HG03196 (cell line): Measurements from ENCODE around the gene CFB.

Source experiments
- ATAC-seq: cut with Tn5 transposase; IDR thresholded peaks from one replicate; pipeline ENCODE4 v1.9.1; 2021; ENCODE audit not compliant: unreplicated experiment

The CFB gene

DNA sequence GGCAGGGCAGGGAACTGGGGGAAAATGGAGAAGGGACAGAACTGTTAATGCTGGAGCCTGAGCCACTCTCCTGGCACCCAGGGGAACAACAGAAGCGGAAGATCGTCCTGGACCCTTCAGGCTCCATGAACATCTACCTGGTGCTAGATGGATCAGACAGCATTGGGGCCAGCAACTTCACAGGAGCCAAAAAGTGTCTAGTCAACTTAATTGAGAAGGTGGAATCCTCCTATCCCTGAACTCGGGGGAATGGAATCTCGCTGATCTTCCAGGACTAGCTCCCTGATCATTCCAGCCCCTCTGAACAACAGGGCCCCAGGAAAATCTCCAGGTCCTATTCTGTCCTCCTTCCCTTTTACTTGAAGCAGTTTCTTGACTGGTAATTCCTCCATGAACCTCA lies 2.0 kb downstream of the CFB start:
- no peak for ATAC-seq

DNA sequence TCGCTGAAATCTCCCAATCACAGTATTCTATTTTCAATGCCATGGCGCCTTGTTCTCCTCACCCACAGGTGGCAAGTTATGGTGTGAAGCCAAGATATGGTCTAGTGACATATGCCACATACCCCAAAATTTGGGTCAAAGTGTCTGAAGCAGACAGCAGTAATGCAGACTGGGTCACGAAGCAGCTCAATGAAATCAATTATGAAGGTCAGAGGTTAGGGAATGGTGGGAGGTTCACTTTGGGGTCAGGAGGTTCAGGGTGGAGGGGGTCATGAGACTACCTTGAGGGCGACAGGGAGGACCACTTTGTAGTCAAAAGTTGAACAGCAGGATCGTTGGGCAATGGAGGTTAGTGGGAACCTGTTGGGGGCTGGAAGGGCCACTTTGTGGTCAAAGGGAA lies 2.4 kb downstream of the CFB start:
- ATAC-seq, result no peak

DNA sequence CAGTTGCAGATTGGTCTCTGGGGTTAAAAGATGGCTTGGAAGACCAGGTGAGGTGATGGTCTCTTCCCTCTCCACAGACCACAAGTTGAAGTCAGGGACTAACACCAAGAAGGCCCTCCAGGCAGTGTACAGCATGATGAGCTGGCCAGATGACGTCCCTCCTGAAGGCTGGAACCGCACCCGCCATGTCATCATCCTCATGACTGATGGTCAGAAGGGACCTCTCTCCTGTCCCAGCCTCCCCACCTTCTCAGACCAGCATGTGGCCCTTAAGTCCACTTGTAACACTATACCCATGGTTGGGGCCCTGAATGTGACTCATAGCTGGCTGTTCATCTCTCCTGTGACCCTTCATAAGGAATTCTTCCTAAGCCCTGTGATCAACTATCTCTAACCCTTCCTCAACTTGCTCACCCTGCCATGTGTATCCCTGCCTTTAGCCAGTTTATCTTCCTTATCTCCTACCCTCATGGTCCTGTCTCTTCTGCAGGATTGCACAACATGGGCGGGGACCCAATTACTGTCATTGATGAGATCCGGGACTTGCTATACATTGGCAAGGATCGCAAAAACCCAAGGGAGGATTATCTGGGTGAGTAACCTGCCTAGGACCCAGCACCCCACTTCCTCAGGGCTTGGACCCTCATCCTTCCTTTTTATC lies 3.0 kb downstream of the CFB start:
- ATAC-seq, result no peak

DNA sequence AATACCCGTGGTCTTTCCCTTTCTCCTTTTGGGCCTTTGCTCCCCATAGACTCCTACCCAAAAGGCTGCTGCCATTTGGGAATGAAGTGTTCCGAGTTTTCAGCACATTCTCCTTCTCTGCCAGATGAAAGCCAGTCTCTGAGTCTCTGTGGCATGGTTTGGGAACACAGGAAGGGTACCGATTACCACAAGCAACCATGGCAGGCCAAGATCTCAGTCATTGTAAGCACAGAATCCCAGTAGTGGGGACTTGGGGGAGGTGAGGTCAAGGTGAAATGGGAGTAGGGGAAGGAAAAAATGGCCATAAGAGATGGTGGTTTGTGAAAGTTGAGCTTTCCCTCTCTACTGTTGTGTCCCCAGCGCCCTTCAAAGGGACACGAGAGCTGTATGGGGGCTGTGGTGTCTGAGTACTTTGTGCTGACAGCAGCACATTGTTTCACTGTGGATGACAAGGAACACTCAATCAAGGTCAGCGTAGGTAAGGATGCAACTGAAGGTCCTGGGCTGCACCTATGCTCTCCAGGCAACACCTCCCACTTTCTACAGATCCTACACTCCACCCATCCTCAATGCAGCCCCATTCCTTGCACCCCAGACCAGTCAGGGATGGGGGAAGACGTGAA lies 4.1 kb downstream of the CFB start:
- no peak for ATAC-seq

DNA sequence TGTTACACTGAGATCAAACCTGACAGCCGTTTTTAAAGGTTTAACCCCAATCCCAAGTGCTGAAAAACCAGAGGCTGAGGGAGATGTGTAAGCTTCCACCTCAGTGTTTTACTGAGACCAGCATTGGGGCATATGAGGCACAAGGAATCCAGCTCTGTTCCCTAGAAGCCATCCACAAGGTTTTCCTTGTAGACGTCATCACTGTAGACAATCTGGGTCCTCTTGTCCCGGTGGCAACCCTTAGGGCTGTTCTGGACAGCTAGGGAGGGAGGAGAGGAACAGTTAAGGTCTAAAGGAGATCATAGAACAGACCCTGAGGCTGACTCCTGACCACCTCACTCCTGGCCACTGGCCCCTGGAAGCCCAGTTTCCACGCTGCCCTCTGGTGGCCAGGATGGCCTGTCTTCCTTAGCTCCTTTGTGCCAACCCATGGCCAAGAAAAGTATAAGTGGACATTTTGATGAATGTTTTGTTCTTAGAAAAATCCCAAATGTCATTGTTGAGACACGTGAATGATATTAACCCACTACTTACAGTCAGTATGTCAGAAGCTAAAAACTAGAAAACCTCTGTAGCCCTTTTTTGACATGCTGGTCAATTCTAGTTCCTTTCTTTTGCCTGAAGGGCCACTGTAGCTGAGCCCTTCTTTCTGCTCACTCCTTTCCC lies 6.4 kb downstream of the CFB start:
- no peak for ATAC-seq

DNA sequence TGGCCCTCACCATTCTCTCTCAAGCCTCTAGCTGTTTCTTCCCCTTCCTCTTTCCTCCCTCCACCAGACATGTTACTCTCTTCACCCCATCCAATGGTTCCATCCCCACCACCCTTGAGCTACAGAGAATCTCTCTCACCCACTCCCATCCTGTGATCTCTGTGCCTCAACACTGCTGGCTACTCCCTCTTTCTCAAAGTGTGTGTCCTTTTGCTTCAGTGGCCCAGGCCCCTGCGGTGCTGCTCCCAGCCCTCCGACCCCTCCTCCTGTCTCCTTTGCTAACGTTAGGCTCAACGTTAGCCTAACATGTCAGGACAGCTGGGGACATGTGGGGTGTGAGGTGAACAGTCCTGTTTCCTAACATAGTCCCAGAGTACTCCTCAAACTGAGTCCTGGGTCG lies 7.0 kb downstream of the CFB start:
- ATAC-seq, result no peak

DNA sequence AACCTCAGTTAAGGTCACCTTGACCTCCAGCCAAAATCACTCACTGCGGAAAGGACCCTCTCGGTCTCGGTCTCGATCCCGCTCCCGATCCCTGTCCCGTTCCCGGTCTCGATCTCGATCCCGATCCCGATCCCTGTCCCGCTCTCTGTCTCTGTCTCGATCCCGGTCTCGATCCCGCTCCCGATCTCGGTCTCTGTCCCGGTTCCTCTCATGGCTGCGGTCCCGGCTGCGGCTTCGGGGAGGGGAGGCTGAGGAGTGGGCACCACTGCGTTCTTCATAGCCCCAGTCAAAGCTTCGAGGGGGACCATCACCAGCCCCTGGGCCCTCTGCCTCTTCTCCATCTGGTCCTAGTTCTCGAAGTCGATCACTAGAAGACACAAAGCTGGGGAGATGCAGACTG lies 8.6 kb downstream of the CFB start:
- ATAC-seq, result no peak

DNA sequence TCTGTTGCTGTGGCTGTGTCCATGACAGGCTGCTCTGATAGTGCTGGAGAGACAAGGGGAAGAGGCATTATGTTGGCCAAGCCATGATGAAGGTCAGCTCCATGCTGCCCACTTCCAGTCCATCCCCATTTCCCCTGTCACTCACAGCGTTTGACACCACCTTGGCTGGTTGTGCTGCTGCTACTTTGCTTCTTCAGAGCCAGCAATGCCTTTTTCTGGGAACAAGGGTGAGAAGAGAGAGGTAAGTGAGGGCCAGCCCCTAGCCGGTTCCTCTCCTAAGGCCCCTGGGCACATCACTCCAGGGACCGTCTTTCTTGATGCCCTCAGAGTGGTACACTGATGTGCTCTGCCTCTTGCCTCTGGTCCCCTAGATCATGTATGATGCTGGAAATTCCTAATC lies 10.9 kb downstream of the CFB start:
- no peak for ATAC-seq

DNA sequence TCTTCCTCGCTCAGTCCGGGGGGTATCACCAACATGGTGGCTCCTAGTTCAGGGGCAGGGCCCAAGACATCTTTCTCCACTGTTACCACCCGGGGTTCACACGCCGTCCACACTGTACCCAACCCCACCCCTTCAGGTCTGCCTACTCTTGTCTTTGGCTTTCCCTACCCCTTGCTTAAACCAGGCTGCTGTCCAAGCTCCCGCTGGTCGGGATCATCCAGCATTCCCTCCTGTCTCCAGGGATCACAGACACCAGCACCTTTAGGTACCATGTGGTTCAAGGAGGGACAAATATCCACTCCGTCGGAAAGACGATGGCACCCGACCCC lies 12.5 kb downstream of the CFB start:
- ATAC-seq, result peak; percentile 6

DNA sequence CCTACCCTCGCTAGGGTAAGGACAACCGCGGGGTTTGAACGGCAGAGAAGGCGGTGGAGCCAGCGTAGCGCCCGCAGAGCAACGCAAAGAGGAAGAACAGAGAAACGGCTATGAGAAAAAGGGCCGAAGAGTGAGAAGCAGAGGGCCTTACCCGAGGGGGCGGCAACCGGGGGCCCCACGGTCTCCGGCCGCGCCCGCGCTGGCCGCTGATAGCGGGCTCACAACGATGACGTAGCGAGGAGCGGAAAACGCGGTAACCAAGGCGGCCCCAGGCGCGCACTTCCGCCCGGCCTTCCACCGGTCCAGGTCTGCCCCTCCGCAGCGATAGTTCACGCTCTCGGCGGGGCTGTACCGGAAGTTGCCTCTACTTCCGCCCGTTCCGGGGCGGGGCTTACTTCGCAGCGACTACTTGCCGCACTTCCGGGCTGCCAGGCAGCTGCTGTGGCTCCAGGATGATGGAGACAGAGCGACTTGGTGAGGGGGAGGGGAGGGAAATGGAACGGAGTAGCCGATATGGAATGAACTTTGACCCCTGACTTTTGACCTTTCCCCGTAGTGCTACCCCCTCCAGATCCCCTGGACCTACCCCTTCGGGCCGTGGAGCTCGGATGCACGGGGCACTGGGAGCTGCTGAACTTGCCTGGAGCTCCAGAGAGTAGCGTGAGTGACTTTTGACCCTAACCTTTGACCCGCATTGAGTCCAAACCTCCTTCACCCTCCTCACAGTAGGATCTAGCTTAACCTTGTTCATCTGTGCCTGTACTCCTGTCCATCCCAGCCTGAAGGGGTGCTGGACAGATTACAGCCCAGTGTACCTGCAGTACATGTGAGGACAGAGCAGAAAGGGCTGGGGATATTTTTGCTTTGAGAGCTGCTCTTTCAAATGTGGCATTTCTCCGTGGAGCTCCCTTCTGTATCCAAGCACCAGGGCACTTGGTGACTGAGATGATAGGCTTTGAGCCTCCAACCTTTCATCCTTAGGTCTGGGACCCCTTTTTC lies 13.1 kb downstream of the CFB start, which contains the start of the genes NELFE and SKIC2:
Gene NELFE (minus strand): TSS at position 231 of the 999 bp plus-strand sequence. CDS start 525 bp downstream, outside the sequence.
Gene SKIC2 (plus strand): TSS at position 435 of the 999 bp plus-strand sequence. CDS start 18 bp downstream, at position 453.
- ATAC-seq, result peak; percentile 94

DNA sequence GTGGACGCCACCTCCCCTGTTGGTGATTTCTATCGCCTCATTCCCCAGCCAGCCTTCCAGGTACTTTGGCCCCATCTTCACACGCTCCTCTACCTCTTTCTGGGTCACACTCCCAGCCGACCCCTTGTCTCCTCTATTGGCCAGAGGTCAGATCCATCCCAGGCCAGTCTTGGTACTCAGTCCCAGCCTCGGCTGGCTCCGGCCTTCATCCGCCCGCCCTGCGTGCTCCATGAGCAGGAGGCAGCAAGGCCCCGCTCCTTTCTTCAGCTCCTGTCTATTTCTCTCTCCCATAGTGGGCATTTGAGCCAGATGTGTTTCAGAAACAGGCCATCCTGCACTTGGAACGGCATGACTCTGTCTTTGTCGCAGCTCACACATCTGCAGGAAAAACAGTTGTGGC lies 15.7 kb downstream of the CFB start:
- no peak for ATAC-seq

DNA sequence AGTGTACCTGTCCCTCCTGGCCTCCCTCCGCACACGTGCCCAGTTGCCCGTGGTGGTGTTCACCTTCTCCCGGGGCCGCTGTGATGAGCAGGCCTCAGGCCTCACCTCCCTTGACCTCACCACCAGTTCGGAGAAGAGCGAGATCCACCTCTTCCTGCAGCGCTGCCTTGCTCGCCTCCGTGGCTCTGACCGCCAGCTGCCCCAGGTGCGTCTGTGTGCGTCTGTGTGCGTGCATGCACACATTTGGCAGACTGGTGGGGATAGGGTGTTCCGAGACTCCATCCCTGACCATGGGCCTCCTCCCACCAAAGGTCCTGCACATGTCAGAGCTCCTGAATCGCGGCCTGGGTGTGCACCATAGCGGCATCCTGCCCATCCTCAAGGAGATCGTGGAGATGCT lies 18.0 kb downstream of the CFB start:
- ATAC-seq, result no peak

DNA sequence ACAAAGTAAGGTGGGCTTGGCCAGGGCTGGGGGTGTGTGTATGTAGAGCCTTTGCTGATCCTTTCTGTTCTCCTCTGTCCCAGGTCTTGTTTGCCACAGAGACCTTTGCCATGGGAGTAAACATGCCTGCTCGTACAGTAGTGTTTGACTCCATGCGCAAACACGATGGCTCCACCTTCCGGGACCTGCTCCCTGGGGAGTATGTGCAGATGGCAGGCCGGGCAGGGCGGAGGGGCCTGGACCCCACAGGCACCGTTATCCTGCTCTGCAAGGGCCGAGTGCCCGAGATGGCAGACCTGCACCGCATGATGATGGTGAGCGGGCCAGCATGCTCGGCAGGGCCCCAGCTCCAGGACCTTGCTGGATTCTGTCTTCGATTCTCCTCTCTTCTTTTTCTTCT lies 19.8 kb downstream of the CFB start:
- no peak for ATAC-seq

DNA sequence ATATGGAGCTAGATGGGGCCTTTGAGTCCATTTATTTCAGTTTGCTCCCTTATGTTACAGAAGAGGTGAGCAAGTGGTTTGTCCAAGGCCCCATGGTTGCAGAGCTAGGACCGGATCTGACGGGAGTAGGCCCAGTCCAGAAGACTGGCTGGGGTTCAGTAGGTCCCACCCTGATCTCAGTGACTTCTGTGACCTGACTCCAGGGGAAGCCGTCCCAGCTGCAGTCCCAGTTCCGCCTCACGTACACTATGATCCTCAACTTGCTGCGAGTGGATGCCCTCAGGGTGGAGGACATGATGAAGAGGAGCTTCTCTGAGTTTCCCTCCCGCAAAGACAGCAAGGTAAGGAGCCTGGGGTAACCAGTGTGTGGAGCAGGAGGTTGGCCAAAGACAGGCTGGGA lies 20.6 kb downstream of the CFB start:
- ATAC-seq, result no peak

DNA sequence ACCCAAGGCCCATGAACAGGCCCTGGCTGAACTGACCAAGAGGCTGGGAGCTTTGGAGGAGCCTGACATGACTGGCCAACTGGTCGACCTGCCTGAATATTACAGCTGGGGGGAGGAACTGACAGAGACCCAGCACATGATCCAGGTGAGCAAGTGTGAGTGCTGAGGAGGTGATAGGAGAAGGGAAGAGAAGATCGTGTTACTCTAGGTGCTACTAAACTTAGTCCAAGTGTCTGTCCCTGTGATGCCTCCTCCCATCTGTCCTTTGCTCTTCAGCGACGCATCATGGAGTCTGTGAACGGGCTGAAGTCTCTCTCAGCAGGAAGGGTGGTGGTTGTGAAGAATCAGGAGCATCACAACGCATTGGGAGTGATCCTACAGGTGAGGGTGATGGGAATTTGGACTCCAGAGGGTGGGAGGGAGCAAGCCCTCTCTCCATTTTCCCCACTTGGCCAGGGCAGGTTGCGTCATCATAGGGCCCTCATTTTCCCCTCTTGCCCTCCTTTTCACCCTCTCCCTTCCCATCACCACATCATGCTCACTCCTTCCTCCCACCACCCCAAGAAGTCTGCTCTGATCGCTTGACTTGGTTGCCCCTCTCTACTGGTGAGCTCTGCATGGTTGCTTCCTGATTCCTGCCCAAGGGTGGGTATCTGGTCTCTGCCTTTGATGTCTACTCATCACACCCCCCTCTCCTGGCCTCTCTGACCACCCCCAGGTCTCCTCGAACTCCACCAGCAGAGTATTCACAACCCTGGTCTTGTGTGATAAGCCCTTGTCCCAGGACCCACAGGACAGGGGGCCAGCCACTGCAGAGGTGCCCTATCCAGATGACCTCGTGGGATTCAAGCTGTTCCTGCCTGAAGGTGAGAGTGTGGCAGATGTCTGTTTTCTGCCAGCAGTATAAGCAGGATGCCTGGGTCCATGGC lies 21.4 kb downstream of the CFB start:
- ATAC-seq, result no peak

DNA sequence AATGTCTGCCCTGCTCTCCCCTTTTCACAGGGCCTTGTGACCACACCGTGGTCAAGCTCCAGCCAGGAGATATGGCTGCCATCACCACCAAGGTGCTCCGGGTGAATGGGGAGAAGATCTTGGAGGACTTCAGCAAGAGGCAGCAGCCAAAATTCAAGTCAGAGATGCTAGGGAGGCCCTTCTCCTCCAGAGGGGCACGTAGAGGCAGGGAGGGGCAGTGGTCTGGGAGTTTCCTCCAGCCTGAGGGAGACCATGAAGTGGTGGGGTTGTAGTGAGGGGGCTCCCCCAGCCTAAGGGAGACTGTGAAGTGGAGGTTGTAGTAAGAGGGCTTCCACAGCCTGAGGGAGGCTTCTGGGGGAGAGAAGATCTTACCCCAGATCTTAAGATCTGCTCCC lies 22.0 kb downstream of the CFB start:
- ATAC-seq, result no peak

DNA sequence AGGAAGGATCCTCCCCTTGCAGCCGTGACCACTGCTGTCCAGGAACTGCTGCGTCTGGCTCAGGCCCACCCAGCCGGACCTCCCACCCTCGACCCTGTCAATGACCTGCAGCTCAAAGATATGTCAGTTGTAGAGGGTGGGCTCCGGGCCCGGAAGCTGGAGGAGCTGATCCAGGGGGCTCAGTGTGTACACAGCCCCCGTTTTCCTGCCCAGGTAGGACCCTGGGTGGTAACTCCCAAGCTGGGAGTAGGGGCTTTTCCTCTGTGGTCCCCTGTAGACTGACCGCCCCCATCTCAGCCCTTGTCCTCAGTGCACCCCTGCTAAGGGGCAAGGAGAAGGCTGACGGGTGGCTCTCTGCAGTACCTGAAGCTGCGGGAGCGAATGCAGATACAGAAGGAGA lies 22.4 kb downstream of the CFB start:
- no peak for ATAC-seq

DNA sequence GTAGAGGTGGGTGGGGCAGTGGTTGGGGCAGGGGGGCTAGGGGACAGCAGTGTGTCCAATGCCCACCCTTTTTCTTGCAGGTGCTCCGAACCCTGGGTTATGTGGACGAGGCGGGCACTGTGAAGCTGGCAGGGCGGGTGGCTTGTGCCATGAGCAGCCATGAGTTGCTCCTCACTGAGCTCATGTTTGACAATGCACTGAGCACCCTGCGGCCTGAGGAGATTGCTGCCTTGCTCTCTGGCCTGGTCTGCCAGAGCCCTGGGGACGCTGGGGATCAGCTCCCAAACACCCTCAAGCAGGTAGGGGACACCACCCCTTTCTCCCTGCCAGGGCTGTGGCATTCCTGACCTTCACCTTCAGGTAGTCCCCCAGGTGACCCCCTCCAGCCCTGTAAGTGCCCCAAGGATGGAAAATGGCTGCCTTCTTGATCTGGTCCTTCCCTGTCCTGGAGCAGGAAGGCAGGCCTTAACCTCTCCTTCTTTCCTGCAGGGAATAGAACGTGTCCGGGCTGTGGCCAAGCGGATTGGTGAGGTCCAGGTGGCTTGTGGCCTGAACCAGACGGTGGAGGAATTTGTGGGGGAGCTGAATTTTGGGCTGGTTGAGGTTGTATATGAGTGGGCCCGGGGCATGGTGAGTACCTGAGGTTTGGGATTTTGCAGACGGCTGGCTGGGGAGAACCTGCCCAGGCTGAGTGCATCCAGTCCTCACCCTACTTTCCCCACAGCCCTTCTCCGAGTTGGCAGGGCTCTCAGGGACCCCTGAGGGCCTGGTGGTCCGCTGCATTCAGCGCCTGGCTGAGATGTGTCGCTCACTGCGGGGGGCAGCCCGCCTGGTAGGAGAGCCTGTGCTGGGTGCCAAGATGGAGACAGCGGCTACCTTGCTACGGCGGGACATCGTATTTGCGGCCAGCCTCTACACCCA lies 23.2 kb downstream of the CFB start:
- no peak for ATAC-seq
